ENCODE data around the gene PIK3R3.

DNA sequence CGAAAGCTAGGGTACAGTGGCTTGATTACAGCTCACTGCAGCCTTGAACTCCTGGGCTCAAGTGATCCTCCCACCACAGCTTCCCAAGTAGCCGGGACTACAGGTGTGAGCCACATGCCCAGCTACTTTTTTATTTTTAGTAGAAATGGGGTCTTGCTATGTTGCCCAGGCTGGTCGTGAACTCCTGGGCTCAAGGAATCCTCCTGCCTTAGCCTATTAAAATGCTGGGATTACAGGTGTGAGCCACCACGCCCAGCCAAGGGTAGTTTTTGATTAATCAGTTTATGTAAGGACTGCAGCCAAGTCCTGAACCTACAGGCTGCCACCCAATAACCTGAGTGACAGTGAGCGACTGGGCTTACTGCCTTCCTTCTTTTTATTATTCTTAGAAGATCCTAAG lies 88.3 kb downstream of the PIK3R3 start:
- TF ChIP-seq, protein P1, sequence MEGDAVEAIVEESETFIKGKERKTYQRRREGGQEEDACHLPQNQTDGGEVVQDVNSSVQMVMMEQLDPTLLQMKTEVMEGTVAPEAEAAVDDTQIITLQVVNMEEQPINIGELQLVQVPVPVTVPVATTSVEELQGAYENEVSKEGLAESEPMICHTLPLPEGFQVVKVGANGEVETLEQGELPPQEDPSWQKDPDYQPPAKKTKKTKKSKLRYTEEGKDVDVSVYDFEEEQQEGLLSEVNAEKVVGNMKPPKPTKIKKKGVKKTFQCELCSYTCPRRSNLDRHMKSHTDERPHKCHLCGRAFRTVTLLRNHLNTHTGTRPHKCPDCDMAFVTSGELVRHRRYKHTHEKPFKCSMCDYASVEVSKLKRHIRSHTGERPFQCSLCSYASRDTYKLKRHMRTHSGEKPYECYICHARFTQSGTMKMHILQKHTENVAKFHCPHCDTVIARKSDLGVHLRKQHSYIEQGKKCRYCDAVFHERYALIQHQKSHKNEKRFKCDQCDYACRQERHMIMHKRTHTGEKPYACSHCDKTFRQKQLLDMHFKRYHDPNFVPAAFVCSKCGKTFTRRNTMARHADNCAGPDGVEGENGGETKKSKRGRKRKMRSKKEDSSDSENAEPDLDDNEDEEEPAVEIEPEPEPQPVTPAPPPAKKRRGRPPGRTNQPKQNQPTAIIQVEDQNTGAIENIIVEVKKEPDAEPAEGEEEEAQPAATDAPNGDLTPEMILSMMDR (IDR thresholded peaks at IDR 0.05) = no peak
- TF ChIP-seq EP300 (IDR thresholded peaks at IDR 0.05; ENCODE audit: low read depth) (no peak), POLR2AphosphoS5 (IDR thresholded peaks at IDR 0.05) (no peak), POLR2A (IDR thresholded peaks at IDR 0.05) (no peak)
